ENCODE measurements around the gene MRI1.

Gene MRI1

GRCh38 chr19:13722146-13722545 lies 42.2 kb upstream of the MRI1 start:
- Histone ChIP-seq H3K27me3 (ENCODE audit: insufficient read depth, low read length, poor library complexity) (peaks cover 3% of the 10 kb centered on the region), H3K36me3 (ENCODE audit: insufficient read depth, low read length) (no peaks in the 10 kb centered on the region), H3K4me3 (ENCODE audit: low read depth in 1 of 2, low read length in 2 of 2) (no peak overlapping the region), H3K79me2 (ENCODE audit: insufficient read depth, low read length) (no peaks in the 10 kb centered on the region), H3K4me1 (ENCODE audit: insufficient read depth, low read length) (no peaks in the 10 kb centered on the region), H3K9ac (ENCODE audit: low read depth, low read length) (no peak overlapping the region), H4K20me1 (ENCODE audit: insufficient read depth, low read length) (no peaks in the 10 kb centered on the region), H3K9me3 (ENCODE audit: insufficient read depth, low read length, severe bottlenecking) (no peaks in the 10 kb centered on the region), H3K27ac (ENCODE audit: low read length) (no peak overlapping the region), H2AFZ (ENCODE audit: low read depth, low read length) (no peak overlapping the region), H3K4me2 (ENCODE audit: insufficient read depth, low read length) (no peak overlapping the region)
- ATAC-seq (ENCODE audit: insufficient read depth, low read depth) (no peak), DNase-seq (no peak)
- TF ChIP-seq CTCF (IDR thresholded peaks at IDR 0.05; ENCODE audit: borderline replicate concordance, extremely low read depth, low read length, poor library complexity, severe bottlenecking) (no peak), EZH2 (IDR thresholded peaks at IDR 0.05; ENCODE audit: borderline replicate concordance, low read depth, low read length, severe bottlenecking) (no peak)

- ATAC-seq (ENCODE audit: insufficient read depth, low read depth): no peak
- Histone ChIP-seq H3K4me1 (ENCODE audit: insufficient read depth, low read length) (no peaks in the 10 kb centered on the region), H3K4me2 (ENCODE audit: insufficient read depth, low read length) (no peak overlapping the region), H3K36me3 (ENCODE audit: insufficient read depth, low read length) (no peaks in the 10 kb centered on the region), H4K20me1 (ENCODE audit: insufficient read depth, low read length) (no peaks in the 10 kb centered on the region), H3K9ac (ENCODE audit: low read depth, low read length) (no peak overlapping the region), H3K9me3 (ENCODE audit: insufficient read depth, low read length, severe bottlenecking) (no peaks in the 10 kb centered on the region), H3K79me2 (ENCODE audit: insufficient read depth, low read length) (no peaks in the 10 kb centered on the region), H2AFZ (ENCODE audit: low read depth, low read length) (no peak overlapping the region), H3K27ac (ENCODE audit: low read length) (no peak overlapping the region), H3K4me3 (ENCODE audit: low read depth in 1 of 2, low read length in 2 of 2) (no peak overlapping the region), H3K27me3 (ENCODE audit: insufficient read depth, low read length, poor library complexity) (peaks cover 3% of the 10 kb centered on the region)
- no peak for DNase-seq
- TF ChIP-seq EZH2 (IDR thresholded peaks at IDR 0.05; ENCODE audit: borderline replicate concordance, low read depth, low read length, severe bottlenecking) (no peak), CTCF (IDR thresholded peaks at IDR 0.05; ENCODE audit: borderline replicate concordance, extremely low read depth, low read length, poor library complexity, severe bottlenecking) (no peak)
Measured at GRCh38 chr19:13723206-13723605, 41.1 kb upstream of the MRI1 start.

- Histone ChIP-seq H3K4me2 (ENCODE audit: insufficient read depth, low read length) (no peak overlapping the region), H3K27ac (ENCODE audit: low read length) (no peak overlapping the region), H3K9ac (ENCODE audit: low read depth, low read length) (no peak overlapping the region), H4K20me1 (ENCODE audit: insufficient read depth, low read length) (no peaks in the 10 kb centered on the region), H3K4me3 (ENCODE audit: low read depth in 1 of 2, low read length in 2 of 2) (no peak overlapping the region), H3K27me3 (ENCODE audit: insufficient read depth, low read length, poor library complexity) (no peaks in the 10 kb centered on the region), H3K36me3 (ENCODE audit: insufficient read depth, low read length) (no peaks in the 10 kb centered on the region), H3K4me1 (ENCODE audit: insufficient read depth, low read length) (peaks cover 4% of the 10 kb centered on the region), H3K79me2 (ENCODE audit: insufficient read depth, low read length) (no peaks in the 10 kb centered on the region), H3K9me3 (ENCODE audit: insufficient read depth, low read length, severe bottlenecking) (no peaks in the 10 kb centered on the region), H2AFZ (ENCODE audit: low read depth, low read length) (no peak overlapping the region)
- no peak for ATAC-seq (ENCODE audit: insufficient read depth, low read depth)
- DNase-seq: no peak
- TF ChIP-seq EZH2 (IDR thresholded peaks at IDR 0.05; ENCODE audit: borderline replicate concordance, low read depth, low read length, severe bottlenecking): no peak
- TF ChIP-seq CTCF (IDR thresholded peaks at IDR 0.05; ENCODE audit: borderline replicate concordance, extremely low read depth, low read length, poor library complexity, severe bottlenecking): no peak
Measured at GRCh38 chr19:13726323-13726722, 38.0 kb upstream of the MRI1 start.

- no peaks in the 10 kb centered on the region for H3K9me3 ChIP-seq (ENCODE audit: insufficient read depth, low read length, severe bottlenecking)
- H3K4me1 ChIP-seq (ENCODE audit: insufficient read depth, low read length): peaks cover 17% of the 10 kb centered on the region
- DNase-seq (no peak), ATAC-seq (ENCODE audit: insufficient read depth, low read depth) (no peak)
- H3K4me3 ChIP-seq (ENCODE audit: low read depth in 1 of 2, low read length in 2 of 2): no peak overlapping the region
- no peak for TF ChIP-seq EZH2 (IDR thresholded peaks at IDR 0.05; ENCODE audit: borderline replicate concordance, low read depth, low read length, severe bottlenecking)
- TF ChIP-seq CTCF (IDR thresholded peaks at IDR 0.05; ENCODE audit: borderline replicate concordance, extremely low read depth, low read length, poor library complexity, severe bottlenecking): no peak
- H3K9ac ChIP-seq (ENCODE audit: low read depth, low read length): no peak overlapping the region
- H2AFZ ChIP-seq (ENCODE audit: low read depth, low read length): no peak overlapping the region
- H4K20me1 ChIP-seq (ENCODE audit: insufficient read depth, low read length): no peaks in the 10 kb centered on the region
- no peaks in the 10 kb centered on the region for H3K27me3 ChIP-seq (ENCODE audit: insufficient read depth, low read length, poor library complexity)
- no peaks in the 10 kb centered on the region for H3K36me3 ChIP-seq (ENCODE audit: insufficient read depth, low read length)
- H3K79me2 ChIP-seq (ENCODE audit: insufficient read depth, low read length): no peaks in the 10 kb centered on the region
- H3K4me2 ChIP-seq (ENCODE audit: insufficient read depth, low read length): no peak overlapping the region
- H3K27ac ChIP-seq (ENCODE audit: low read length): no peak overlapping the region
Measured at GRCh38 chr19:13727798-13728197, 36.5 kb upstream of the MRI1 start.

Measured in DND-41 (cell line).